ENCODE measurements around the gene SELENOF. TPM values are rescaled to one million over a fixed set of nuclear protein-coding genes. Genes with fewer than 3 reads are reported as not detected.
"Not testable (repeated sequence)": the region's sequence is repeated elsewhere in the genome, so short reads cannot be mapped to it uniquely, and the experiment has no call there.

The SELENOF gene
- total RNA-seq, 1 experiment from 2014 or later = 174 TPM

- no peak for DNase-seq (ENCODE audit: extremely low read depth, low read depth)
These were observed 92.0 kb downstream of the SELENOF start for GRCh38 chr1:86821956-86822355.

GRCh38 chr1:86819970-86820369 lies 94.0 kb downstream of the SELENOF start:
- DNase-seq (ENCODE audit: extremely low read depth, low read depth) = not testable (repeated sequence)

- DNase-seq (ENCODE audit: extremely low read depth, low read depth) = not testable (repeated sequence)
These were observed 96.6 kb downstream of the SELENOF start for GRCh38 chr1:86817246-86817826.

GRCh38 chr1:86814118-86814517 lies 99.8 kb downstream of the SELENOF start:
- not testable (repeated sequence) for DNase-seq (ENCODE audit: extremely low read depth, low read depth)

Other genes starting within 250 kb of the SELENOF start
- 22.1 and 25.0 TPM in 2 replicates for gene SH3GLB1, start 209.6 kb downstream of the SELENOF start, total RNA-seq (2014; rRNA removed; shearing (Covaris generic))
- gene HS2ST1, start 509 bp upstream of the SELENOF start, total RNA-seq (2014; rRNA removed; shearing (Covaris generic)) = 15.9 and 16.0 TPM in 2 replicates